Erythroblast (primary cell): ENCODE measurements around the gene ERCC1.

ENCODE experiments used
- GATA1 ChIP-seq: IDR thresholded peaks from 2 replicates; pipeline ENCODE4 v1.6.1; 2011; ENCODE audit warnings: low read depth, mild to moderate bottlenecking, control low read depth, low read length, moderate library complexity
- POLR2A ChIP-seq: IDR thresholded peaks from 2 replicates; pipeline ENCODE4 v1.6.1; 2011; ENCODE audit warnings: mild to moderate bottlenecking, low read length

DNA sequence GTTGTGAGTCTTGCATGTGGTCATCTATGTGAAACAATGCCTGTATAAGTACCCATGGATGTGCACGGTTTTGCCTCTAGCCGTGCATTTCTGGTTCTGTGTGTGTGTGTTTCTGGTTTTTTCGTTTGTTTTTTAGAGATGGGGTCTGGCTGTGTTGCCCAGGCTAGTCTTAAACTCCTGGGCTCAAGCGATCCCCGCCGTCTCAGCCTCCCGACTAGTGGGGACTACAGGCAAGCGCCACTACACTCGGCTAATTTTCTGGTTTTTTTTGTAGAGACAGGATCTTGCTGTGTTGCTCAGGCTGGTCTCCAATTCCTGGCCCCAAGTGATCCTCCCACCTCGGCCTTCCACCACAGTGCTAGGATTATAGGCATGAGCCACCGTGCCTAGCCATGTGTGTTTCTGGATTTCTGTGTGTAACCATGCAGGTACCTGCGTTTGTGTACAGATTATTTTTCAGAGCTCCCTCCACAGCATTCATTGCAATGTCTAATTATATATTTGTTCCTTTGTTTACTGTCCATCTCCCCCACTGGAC is 28.2 kb upstream of the ERCC1 start:
- no peak for TF ChIP-seq POLR2A
- TF ChIP-seq GATA1: no peak
